Activated naive CD8-positive, alpha-beta T cell treated with anti-CD3 and anti-CD28 coated beads, Interleukin-2, amount 50 U/mL, for 24 hours (primary cell): ENCODE data around the gene LCK.

Experiments
- ATAC-seq: fragments of 150-1000 bp; cut with Tn5 transposase; one replicate; pipeline ENCODE4 v1.10.0; 2021
- DNase-seq: peaks from one replicate; pipeline ENCODE4 v3.0.0; 2021
- H3K27ac Mint-ChIP-seq: one replicate; pipeline ENCODE4 v1.8.0; 2021; ENCODE audit warnings: mild to moderate bottlenecking, mixed read lengths
- H3K27me3 Mint-ChIP-seq: one replicate; pipeline ENCODE4 v1.8.0; 2021; ENCODE audit warnings: mixed read lengths
- H3K36me3 Mint-ChIP-seq: one replicate; pipeline ENCODE4 v1.8.0; 2021; ENCODE audit warnings: low read depth, mixed read lengths
- H3K4me1 Mint-ChIP-seq: one replicate; pipeline ENCODE4 v1.8.0; 2021; ENCODE audit warnings: mixed read lengths
- H3K4me3 Mint-ChIP-seq: one replicate; pipeline ENCODE4 v1.8.0; 2021; ENCODE audit warnings: mild to moderate bottlenecking, moderate library complexity, mixed read lengths
- H3K9me3 Mint-ChIP-seq: one replicate; pipeline ENCODE4 v1.8.0; 2021; ENCODE audit warnings: mixed read lengths

The LCK gene

GRCh38 chr1:32250893-32251716 is at the start of gene LCK:
Gene LCK, plus strand, starts transcription at chr1:32251265. Its CDS starts 23,065 bp downstream, at chr1:32274330.
- H3K9me3 Mint-ChIP-seq = no peaks in the 10 kb centered on the region
- H3K4me3 Mint-ChIP-seq = peak within 1 kb of the TSS; percentile 92
- DNase-seq = peak; percentile 83
- H3K27me3 Mint-ChIP-seq = no peaks in the 10 kb centered on the region
- H3K4me1 Mint-ChIP-seq = peaks cover 81% of the 10 kb centered on the region
- peaks cover 27% of the 10 kb centered on the region for H3K36me3 Mint-ChIP-seq
- H3K27ac Mint-ChIP-seq = peak within 1 kb of the TSS; percentile 97
- ATAC-seq = peak; percentile 45

- H3K36me3 Mint-ChIP-seq = peaks cover 11% of the 10 kb centered on the region
- peaks cover 38% of the 10 kb centered on the region for H3K4me1 Mint-ChIP-seq
- no peak for DNase-seq
- peak overlapping the region; percentile 90 for H3K4me3 Mint-ChIP-seq
- no peaks in the 10 kb centered on the region for H3K9me3 Mint-ChIP-seq
- no peaks in the 10 kb centered on the region for H3K27me3 Mint-ChIP-seq
- no peak overlapping the region for H3K27ac Mint-ChIP-seq
- ATAC-seq = no peak
These were observed 46.1 kb upstream of the LCK start for GRCh38 chr1:32204943-32205361.

- peak; percentile 89 for DNase-seq
- peaks cover 32% of the 10 kb centered on the region for H3K4me1 Mint-ChIP-seq
These were observed 45.4 kb upstream of the LCK start, which contains the start of gene IQCC for GRCh38 chr1:32205401-32206370. Gene IQCC, plus strand, starts transcription at chr1:32205671. Its CDS starts 11 bp downstream, at chr1:32205682.

DNA sequence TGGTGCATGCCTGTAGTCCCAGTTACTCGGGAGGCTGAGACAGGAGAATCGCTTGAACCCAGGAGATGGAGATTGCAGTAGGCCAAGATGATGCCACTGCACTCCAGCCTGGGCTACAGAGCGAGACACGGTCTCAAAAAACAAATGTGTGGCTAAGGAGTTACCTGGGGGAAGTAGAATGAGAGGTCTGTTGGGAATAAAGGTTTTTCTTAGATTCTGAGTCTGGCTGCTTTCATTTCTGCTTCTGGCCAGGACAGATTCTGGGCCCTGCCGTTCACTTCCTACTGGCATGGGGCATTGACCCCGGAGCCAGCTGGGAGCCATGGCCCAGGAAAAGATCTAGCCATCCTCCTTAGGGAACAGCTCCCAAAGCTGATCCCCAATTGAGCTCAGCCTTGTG is 42.6 kb upstream of the LCK start:
- Mint-ChIP-seq H3K9me3 (no peaks in the 10 kb centered on the region), H3K27me3 (no peaks in the 10 kb centered on the region), H3K27ac (no peak overlapping the region), H3K36me3 (peaks cover 7% of the 10 kb centered on the region), H3K4me1 (peaks cover 25% of the 10 kb centered on the region), H3K4me3 (no peak overlapping the region)
- DNase-seq (no peak), ATAC-seq (no peak)

More at GRCh38 chr1:32205401-32206370, 45.4 kb upstream of the LCK start, which contains the start of gene IQCC:
- ATAC-seq = peak; percentile 64
- Mint-ChIP-seq H3K27ac (peak within 1 kb of the TSS; percentile 77), H3K4me3 (peak within 1 kb of the TSS; percentile 90), H3K9me3 (no peaks in the 10 kb centered on the region), H3K36me3 (peaks cover 11% of the 10 kb centered on the region), H3K27me3 (no peaks in the 10 kb centered on the region)

GRCh38 chr1:32208891-32209328 is 42.2 kb upstream of the LCK start, which contains the start of gene DCDC2B:
Gene DCDC2B, plus strand, starts transcription at chr1:32209089. Its CDS starts 5 bp downstream, at chr1:32209094.
- no peaks in the 10 kb centered on the region for H3K9me3 Mint-ChIP-seq
- H3K4me1 Mint-ChIP-seq = peaks cover 25% of the 10 kb centered on the region
- no peak within 1 kb of the TSS for H3K27ac Mint-ChIP-seq

DNA sequence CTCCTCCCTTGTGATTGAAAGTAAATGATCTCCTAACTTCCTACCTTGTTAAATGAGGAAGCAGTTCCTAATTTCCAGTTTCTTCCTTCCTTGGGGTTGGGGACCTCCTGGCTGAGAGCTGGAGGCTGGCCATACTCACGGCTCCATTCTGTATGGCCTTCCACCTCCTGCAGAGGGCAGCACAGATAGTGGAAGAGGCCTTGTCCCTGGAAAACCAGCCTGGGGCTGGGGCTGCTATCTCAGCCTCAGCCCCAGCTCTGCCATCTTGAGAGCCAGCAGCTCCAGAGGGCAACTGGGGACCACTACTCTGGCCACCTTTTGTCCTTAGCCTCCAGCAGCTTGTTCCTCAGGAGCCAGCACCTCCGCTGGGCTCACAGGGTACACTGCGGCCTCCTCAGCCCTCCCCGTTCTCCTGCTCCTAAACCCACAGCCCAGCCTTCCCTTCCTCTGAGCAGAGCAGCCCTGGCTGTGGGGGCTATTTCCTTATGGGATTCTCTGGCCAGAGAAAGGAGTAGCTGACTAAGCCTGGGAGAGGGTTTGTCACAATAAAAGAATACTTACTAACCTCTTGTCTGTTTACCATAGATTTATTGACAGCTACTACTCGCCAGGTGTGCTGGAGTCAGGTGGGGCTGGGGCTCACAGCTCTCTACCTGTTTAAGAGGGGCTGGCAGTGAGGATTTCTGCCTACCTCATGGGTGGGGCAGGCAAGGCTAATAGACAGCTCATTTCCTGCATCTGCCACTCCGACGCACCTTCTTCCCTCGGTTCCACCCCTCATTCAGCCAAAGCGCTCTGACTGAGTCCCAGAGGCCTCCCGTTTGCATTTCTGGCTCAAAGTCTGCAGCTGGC is 35.2 kb upstream of the LCK start:
- peaks cover 6% of the 10 kb centered on the region for H3K36me3 Mint-ChIP-seq
- H3K9me3 Mint-ChIP-seq = no peaks in the 10 kb centered on the region
- H3K4me1 Mint-ChIP-seq = peaks cover 16% of the 10 kb centered on the region
- H3K27ac Mint-ChIP-seq = no peak overlapping the region
- no peaks in the 10 kb centered on the region for H3K27me3 Mint-ChIP-seq
- no peak overlapping the region for H3K4me3 Mint-ChIP-seq
- peak; percentile 67 for DNase-seq
- ATAC-seq = peak; percentile 85

More at GRCh38 chr1:32208891-32209328, 42.2 kb upstream of the LCK start, which contains the start of gene DCDC2B:
- Mint-ChIP-seq H3K4me3 (no peak within 1 kb of the TSS), H3K36me3 (peaks cover 7% of the 10 kb centered on the region), H3K27me3 (no peaks in the 10 kb centered on the region)
- DNase-seq (no peak), ATAC-seq (no peak)

DNA sequence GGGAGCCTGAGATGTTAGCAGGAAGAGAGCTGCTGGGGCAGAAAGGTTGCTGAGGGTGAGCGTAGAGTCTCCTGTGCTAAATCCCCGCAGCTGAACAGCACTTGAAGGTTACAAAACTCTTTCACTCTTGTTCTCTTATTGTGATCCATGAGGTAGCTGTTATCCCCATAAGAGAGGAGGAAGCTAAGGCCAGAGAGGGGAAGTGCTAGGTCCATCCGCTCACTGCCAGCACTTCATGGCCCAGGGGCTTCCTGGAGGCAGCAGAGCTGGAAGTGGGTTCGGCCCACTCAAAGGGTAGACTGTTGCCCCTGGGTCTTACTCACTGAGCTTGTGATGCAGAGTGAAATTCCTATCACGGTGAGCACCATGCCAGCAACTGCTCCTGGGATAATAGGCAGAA is 34.5 kb upstream of the LCK start:
- Mint-ChIP-seq H3K27ac (no peak overlapping the region), H3K36me3 (peaks cover 6% of the 10 kb centered on the region), H3K27me3 (no peaks in the 10 kb centered on the region), H3K4me3 (no peak overlapping the region), H3K9me3 (no peaks in the 10 kb centered on the region), H3K4me1 (peaks cover 22% of the 10 kb centered on the region)
- no peak for ATAC-seq
- DNase-seq = no peak

DNA sequence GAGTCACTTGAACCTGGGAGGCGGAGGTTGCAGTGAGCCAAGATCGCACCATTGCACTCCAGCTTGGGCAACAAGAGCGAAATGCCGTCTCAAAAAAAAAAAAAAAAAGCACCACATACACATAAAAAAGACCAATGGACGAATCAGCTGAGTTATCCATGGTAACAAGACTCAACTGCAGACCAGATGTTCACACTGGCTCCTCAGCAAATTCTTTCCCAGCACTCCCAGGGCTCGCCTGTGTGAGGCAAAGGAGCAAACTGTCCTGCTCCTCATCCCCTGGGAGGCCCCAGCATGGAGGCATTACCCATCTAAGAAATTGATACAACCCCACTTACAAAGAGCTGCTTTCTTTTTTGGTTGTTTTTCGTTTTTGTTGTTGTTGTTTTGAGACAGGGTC is 32.0 kb upstream of the LCK start:
- ATAC-seq (no peak), DNase-seq (no peak)
- H3K4me1 Mint-ChIP-seq = peaks cover 28% of the 10 kb centered on the region
- no peaks in the 10 kb centered on the region for H3K27me3 Mint-ChIP-seq
- H3K27ac Mint-ChIP-seq = no peak overlapping the region
- H3K9me3 Mint-ChIP-seq = no peaks in the 10 kb centered on the region
- peaks cover 17% of the 10 kb centered on the region for H3K36me3 Mint-ChIP-seq
- H3K4me3 Mint-ChIP-seq = no peak overlapping the region

DNA sequence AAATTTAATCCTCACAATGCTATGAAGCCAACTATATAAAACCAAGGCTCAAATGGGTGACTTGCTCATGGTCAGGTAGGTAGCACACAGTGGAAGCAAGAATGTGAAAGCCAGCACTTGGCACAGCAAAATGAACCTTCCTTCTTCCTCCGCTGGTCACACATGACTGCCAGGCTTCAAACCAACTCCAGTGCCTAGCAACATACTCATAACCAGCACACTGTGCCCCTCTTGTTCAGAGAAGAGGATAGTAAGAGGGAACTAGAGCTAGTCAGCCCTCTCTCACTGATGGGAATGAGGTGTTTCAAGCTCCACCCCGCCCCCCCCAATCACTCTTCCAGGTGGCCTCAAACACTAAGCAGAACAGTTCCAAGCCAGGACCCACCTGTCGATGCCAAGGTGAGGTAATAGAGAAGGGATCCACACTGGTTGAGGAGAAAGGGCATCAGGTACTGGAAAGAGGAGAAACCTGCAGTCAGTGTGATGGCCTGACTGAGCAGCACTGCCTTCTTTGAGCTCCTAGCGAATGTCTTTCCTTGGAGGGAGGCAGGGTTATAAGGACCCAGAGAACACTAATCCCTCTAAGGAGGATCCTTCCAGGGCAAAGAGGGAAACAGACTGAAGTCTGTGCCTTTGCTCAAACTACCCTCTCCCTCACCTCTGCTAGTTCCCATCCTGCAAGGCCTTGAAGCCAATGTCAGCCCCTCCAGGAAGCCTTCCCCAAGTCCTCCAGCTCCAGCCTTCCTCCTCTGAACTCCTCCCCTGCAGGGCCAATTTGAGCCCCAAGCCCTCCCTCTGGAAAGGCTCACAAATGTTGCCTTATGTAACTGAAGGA is 30.1 kb upstream of the LCK start:
- H3K36me3 Mint-ChIP-seq = peaks cover 28% of the 10 kb centered on the region
- no peaks in the 10 kb centered on the region for H3K9me3 Mint-ChIP-seq
- H3K4me1 Mint-ChIP-seq = peaks cover 37% of the 10 kb centered on the region
- peak overlapping the region; percentile 93 for H3K4me3 Mint-ChIP-seq
- H3K27me3 Mint-ChIP-seq = no peaks in the 10 kb centered on the region
- ATAC-seq (no peak), DNase-seq (no peak)
- peak overlapping the region; percentile 91 for H3K27ac Mint-ChIP-seq

DNA sequence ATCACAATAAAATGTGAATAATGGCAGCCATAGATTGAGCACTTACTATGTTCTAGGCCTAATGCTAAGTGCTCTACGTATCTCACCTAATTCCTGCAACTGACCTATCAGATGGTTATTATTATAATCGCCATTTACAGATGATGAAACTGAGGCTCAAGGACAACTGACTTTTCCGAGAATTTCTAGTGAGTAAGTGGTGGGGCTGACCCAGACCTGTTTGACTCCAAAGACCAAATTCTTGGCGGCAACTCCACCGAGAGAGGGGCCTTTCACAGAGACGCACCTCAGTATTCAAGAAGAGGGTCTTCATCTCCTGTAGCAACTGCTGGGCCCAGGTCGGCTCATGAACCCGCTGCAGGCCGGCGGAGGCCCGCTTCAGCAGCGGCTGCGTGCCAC is 29.5 kb upstream of the LCK start:
- Mint-ChIP-seq H3K4me1 (peaks cover 41% of the 10 kb centered on the region), H3K9me3 (no peaks in the 10 kb centered on the region), H3K27me3 (no peaks in the 10 kb centered on the region), H3K4me3 (peak overlapping the region; percentile 93), H3K27ac (peak overlapping the region; percentile 91), H3K36me3 (peaks cover 32% of the 10 kb centered on the region)
- DNase-seq (no peak), ATAC-seq (no peak)

- Mint-ChIP-seq H3K27me3 (no peaks in the 10 kb centered on the region), H3K4me1 (peaks cover 41% of the 10 kb centered on the region), H3K4me3 (peak within 1 kb of the TSS; percentile 93), H3K36me3 (peaks cover 30% of the 10 kb centered on the region), H3K9me3 (no peaks in the 10 kb centered on the region), H3K27ac (peak within 1 kb of the TSS; percentile 91)
- DNase-seq (peak; percentile 90), ATAC-seq (peak; percentile 95)
These were observed 28.9 kb upstream of the LCK start, which contains the start of the genes EIF3I and TMEM234 for GRCh38 chr1:32221980-32222755. Gene EIF3I, plus strand, starts transcription at chr1:32222407. Its CDS starts 35 bp downstream, at chr1:32222442. Gene TMEM234, minus strand, starts transcription at chr1:32222353. Its CDS starts 31 bp downstream, at chr1:32222322.

DNA sequence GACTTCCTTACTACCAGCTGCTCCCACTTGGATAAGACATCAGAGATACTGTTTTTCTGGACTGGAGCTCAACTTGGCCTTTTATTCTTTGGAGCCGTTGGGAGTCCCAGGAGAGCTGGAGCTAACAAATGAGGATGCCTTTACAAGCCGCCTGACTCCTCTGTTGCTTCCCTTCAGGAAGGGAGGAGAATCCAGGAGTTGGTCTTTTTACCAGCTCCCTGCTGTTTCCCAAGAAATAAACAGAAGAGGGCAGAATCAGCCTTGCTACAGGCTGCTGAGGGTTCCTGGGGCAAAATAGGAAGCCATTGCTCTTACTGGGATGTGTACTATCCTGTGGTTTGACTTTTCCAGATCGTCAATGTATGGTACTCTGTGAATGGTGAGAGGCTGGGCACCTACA is 27.4 kb upstream of the LCK start:
- no peaks in the 10 kb centered on the region for H3K27me3 Mint-ChIP-seq
- H3K36me3 Mint-ChIP-seq = peaks cover 45% of the 10 kb centered on the region
- no peak for DNase-seq
- ATAC-seq = no peak
- peak overlapping the region; percentile 91 for H3K27ac Mint-ChIP-seq
- H3K4me3 Mint-ChIP-seq = peak overlapping the region; percentile 93
- peaks cover 41% of the 10 kb centered on the region for H3K4me1 Mint-ChIP-seq
- H3K9me3 Mint-ChIP-seq = no peaks in the 10 kb centered on the region
